Measurements from ENCODE around the gene CPT1B. TPM values are rescaled to one million over a fixed set of nuclear protein-coding genes. Genes with fewer than 3 reads are reported as not detected.
A peak's percentile ranks its signal among the peaks of the same experiment; 100 is the strongest.

CPT1B gene
- total and polyA plus RNA-seq, 2 donors (not counting 1 experiment from before 2014, with no cell fraction given) = 55.0 to 109 TPM

DNA sequence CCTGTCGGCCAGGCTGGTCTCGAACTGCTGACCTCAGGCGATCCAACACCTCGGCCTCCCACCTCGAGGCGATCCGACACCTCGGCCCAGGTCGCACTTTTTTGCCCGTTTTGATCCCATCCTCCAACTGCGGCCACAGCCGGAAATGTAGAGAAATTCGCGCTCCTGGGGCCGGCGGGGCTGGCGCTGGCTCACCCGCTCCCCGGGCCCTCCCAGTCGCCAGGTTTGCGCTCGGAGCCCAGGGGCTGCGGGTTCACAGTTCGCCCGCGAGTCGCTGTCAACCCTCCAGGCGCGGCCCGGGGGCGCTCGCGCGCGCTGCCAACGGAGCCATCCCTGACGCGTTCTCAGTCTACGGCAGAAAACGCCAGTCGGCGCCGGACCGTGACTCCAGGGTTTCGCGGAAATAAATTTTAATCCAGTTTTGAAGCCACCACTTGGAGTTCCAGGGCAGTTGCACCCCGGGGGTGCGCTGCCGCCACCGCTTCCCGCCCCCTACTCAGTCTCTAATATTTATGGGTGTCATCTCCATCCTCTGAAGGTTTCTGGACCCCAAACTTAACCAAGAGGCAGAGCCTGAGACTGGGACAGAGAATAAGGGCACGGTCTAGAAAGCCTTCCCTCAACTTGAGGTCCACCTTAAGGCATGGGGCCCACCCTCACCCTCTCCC is 34.0 kb downstream of the CPT1B start:
- DNase-seq = peak; percentile 90
- Mint-ChIP-seq H3K27ac (peak overlapping the region; percentile 90), H3K4me3 (peak overlapping the region; percentile 45), H3K9me3 (ENCODE audit: insufficient read depth) (no peaks in the 10 kb centered on the region), H3K27me3 (no peaks in the 10 kb centered on the region), H3K4me1 (peaks cover 46% of the 10 kb centered on the region)
- Histone ChIP-seq H3K79me2 (ENCODE audit: control insufficient read depth, insufficient read depth, low read length) (no peaks in the 10 kb centered on the region), H3K4me3 (ENCODE audit: control extremely low read depth in 1 of 5, extremely low read depth in 1 of 5, insufficient read depth in 1 of 5, low read depth in 2 of 5, low read length in 4 of 5) (peak overlapping the region in 4 of 5 experiments; percentile 12 to 49 (median 33)), H3K36me3 (replicated peaks in 1 of 2; ENCODE audit: control extremely low read depth in 1 of 2, control insufficient read depth in 1 of 2, extremely low read depth in 1 of 2, insufficient read depth in 2 of 2, low read length in 1 of 2) (no peaks in the 10 kb centered on the region), H3K4me2 (replicated peaks; ENCODE audit: low read depth, low read length, poor library complexity, severe bottlenecking) (peak overlapping the region; percentile 80), H3K27ac (ENCODE audit: low read length in 2 of 2) (peak overlapping the region; percentile 72 to 75), H3K9ac (ENCODE audit: low read length) (peak overlapping the region; percentile 51), H3K9me3 (ENCODE audit: control extremely low read depth in 1 of 3, control insufficient read depth in 2 of 3, insufficient read depth in 1 of 3, low read length in 2 of 3) (no peaks in the 10 kb centered on the region), H3K27me3 (replicated peaks in 1 of 4; ENCODE audit: control extremely low read depth in 1 of 4, control insufficient read depth in 3 of 4, insufficient read depth in 4 of 4, low read length in 3 of 4) (no peaks in the 10 kb centered on the region), H3K4me1 (ENCODE audit: control insufficient read depth in 2 of 2, insufficient read depth in 2 of 2, low read length in 2 of 2) (peaks cover 42 to 63% of the 10 kb centered on the region in 2 donors), H4K20me1 (ENCODE audit: control insufficient read depth, insufficient read depth, low read length, poor library complexity, severe bottlenecking) (no peaks in the 10 kb centered on the region), H2AFZ (ENCODE audit: insufficient read depth, low read depth, low read length, poor library complexity, severe bottlenecking) (peak overlapping the region; percentile 49)
- 7% methylated on average over 50 of the region's 52 CpGs for WGBS (ENCODE audit: insufficient coverage)
- TF ChIP-seq EZH2 (IDR thresholded peaks at IDR 0.05; ENCODE audit: borderline replicate concordance, insufficient read depth, low read depth, low read length, poor library complexity, severe bottlenecking) = no peak
- TF ChIP-seq, protein P1, sequence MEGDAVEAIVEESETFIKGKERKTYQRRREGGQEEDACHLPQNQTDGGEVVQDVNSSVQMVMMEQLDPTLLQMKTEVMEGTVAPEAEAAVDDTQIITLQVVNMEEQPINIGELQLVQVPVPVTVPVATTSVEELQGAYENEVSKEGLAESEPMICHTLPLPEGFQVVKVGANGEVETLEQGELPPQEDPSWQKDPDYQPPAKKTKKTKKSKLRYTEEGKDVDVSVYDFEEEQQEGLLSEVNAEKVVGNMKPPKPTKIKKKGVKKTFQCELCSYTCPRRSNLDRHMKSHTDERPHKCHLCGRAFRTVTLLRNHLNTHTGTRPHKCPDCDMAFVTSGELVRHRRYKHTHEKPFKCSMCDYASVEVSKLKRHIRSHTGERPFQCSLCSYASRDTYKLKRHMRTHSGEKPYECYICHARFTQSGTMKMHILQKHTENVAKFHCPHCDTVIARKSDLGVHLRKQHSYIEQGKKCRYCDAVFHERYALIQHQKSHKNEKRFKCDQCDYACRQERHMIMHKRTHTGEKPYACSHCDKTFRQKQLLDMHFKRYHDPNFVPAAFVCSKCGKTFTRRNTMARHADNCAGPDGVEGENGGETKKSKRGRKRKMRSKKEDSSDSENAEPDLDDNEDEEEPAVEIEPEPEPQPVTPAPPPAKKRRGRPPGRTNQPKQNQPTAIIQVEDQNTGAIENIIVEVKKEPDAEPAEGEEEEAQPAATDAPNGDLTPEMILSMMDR (IDR thresholded peaks at IDR 0.05) = peak; percentile 79
- intact Hi-C loops (cut with micrococcal nuclease) = loop anchor here (2.0 kb wide), 3 partner anchors 17 to 77 kb away; partner anchors contain the start of gene NCAPH2
- ChIA-PET CTCF (interaction anchor here (0.9 to 2.2 kb wide), 5 partner anchors 10 to 20 kb away, joined by 4 to 11 read pairs (median 4); partner anchors contain the start of genes SCO2, SYCE3 and TYMP), POLR2A (interaction anchor here (0.6 to 1.8 kb wide), 6 partner anchors 11 to 23 kb away, joined by 3 to 10 read pairs (median 4); partner anchors contain the start of genes SCO2 and TYMP)
- ATAC-seq (ENCODE audit: low read depth) = peak; percentile 46
